GM03348 (cell line): Measurements from ENCODE around the gene CACYBP.

Experiments
- DNase-seq: peaks from one replicate; pipeline ENCODE4 v3.0.0; 2012; ENCODE audit warnings: low spot score

CACYBP gene, protein sequence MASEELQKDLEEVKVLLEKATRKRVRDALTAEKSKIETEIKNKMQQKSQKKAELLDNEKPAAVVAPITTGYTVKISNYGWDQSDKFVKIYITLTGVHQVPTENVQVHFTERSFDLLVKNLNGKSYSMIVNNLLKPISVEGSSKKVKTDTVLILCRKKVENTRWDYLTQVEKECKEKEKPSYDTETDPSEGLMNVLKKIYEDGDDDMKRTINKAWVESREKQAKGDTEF

GRCh38 chr1:174999936-175000696, at the start of gene CACYBP:
Gene CACYBP, plus strand, starts transcription at chr1:174999947. Its CDS starts 234 bp downstream, at chr1:175000181.
- DNase-seq = peak; percentile 44

DNA sequence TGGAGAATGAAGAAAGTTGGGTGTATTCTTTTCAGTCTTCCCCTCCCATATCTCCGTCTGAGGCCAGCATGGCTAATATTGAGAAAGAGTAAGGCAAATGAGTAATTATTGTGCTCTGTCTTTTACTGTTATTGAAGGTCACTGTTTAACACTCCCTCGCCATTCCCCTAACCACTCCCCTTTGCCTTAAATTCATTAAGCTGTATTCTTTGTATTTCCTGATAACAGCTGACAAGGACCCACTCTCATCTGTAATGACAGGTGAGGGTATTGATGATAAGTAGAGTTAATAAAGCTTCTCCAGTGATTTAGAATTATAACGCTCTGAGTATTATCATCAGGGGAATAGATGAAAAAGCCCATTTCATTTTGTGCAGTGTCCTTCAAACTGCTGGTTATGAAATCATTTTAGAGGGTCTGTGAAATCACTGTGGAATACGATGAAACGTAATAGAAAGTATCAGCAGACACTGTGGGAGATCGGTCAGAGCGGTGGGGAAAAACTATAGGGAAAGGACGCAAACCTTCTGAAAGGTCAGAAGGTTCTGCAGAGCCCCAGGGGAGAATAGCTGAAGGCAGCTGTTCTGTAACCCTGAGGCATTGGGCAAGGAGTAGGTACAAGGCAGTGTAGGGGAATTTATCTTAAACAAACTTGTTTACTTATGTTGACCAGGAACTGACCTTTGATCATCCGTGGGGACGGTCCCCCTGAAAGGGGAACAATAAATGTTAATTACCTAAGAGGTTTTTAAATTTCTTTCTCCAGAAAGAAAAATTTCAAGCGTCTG, 46.3 kb upstream of the CACYBP start:
- no peak for DNase-seq

GRCh38 chr1:174954073-174954460, 45.7 kb upstream of the CACYBP start:
- DNase-seq = no peak

DNA sequence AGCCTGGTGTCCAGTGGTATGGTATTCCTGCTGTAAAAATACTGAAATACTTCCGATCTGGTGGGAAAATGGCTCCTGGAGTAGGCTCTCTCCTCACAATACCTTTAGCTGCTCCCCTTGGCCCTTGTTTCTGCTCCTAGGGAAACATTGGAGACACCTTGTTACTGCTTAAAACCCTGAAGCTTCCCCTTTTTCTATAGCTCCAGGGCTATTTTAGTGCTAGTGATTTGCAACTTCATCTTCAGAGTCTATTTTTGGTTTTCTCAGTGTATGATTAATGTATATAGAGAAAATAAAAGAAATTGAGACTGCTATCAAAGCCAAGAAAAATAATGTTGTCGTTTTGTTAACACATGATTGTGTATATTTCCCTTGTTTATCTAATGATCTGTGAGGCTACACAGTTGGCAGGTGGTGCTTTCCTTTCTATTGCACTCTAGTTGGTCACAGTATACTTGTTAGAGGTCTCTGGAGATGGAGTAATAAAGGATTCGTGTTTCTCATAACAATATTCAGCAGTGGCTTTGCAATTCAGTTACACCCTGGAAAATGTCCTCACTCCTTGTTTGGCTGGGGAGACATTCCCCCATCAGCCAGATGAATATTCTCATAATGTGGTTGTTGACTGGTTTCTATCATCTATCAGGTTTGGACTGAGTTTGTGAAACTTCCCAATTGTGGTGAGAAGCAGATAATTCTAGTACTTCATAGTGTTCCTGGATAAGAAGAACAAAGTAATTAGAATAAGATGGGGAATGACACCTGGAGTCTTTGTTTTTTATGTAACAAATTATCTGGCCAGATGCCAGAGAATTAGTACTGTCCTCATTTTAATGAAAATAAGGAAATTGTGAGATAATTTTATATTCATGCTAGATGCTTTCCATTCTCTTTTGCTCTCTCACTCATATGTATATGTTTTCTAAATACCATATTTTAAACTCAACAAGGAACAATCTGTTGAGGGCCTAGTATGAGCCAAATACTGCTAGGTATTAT, 44.8 kb upstream of the CACYBP start:
- DNase-seq = no peak

DNA sequence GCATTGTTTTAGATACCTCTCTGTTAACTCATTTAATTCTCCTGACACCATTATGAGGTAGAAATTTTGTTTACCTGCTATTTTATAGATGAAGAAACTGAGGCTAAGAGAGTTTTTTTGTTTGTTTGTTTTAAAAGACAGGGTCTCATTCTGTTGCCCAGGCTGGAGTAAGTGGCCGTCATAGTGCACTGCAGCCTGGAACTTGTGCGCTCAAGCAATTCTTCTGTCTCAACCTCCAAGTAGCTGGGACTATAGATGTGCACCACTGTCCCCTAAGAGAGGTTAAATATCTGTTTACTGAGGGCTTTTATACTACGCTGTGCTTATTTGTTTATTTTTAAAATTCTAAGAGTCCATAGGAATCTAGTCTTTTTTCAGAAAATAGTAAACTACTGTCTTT, 43.7 kb upstream of the CACYBP start:
- no peak for DNase-seq

GRCh38 chr1:174956976-174957375, 42.8 kb upstream of the CACYBP start:
- no peak for DNase-seq

- no peak for DNase-seq
These were observed 41.9 kb upstream of the CACYBP start for GRCh38 chr1:174957829-174958228.

- no peak for DNase-seq
These were observed 41.4 kb upstream of the CACYBP start for GRCh38 chr1:174958396-174958795.

DNA sequence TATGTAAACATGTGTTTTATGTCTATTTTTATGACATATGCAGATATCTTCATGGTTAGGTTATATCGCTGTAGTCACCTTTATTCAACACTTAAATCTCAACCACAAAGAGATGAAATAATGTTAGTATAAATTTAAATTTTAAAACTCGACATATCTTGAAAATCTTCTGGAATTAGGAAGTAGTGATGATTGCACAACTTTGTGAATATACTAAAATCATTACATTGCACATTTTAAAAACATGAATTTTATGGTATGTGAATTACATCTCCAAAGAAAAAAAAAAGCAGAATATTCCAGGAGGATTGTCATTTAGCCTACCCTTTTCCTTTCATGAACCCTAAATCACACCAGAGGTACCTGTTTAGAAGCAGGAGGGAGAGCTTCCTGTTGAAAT, 39.4 kb upstream of the CACYBP start:
- DNase-seq = no peak

- DNase-seq = no peak
These were observed 36.1 kb upstream of the CACYBP start for GRCh38 chr1:174963529-174964125.

DNA sequence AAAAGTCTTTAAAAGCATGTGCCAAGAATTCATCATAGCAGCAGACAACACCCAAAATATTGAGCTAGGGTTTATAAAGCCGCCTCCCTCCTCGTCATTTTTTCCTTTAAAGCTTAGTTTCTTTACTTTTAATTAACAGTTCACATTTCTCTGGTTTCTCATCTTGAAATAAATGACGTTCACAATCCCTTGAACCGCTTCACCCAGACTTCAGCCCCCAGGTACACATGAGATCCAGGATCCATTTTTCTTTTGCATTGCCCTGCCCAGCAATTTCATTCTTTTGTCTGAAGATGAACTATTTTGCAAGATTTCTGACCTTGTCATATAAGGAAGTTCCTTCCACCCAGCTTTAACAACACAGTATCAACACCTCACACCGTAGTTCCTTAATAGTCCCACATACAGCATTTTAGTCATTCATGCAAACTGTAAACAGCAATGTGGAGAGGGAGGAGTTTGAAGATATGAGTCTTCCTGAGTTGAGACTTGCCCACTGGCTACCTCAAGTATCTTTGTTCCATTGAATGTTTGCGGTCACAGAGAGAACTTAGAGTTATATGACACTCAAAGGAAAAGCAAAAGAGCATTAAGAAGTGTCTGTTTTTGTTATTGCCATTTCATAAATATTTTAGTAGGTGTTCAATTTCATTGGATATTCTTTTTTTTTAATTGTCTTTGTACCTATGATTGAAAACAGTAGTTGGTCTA, 35.3 kb upstream of the CACYBP start:
- DNase-seq = no peak

DNA sequence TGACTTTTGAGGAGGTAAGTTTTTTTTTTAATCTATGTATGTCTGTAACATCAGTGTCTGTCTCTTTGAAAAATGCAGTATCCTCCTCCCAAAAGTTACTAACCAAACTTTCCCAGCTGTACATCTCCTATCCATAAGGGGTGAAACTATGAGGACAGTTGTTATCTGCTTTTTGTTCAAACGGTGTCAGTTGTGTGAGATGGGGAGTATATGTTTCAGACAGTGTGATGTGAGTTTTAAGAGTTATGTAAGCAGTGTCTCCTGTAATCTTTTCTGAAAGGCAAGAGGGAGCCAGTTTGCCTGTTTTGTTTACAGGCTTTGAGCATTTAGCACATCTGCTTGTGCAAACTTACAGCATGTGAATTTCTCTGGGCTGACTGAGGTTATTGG, 34.8 kb upstream of the CACYBP start:
- no peak for DNase-seq

- DNase-seq = no peak
These were observed 34.3 kb upstream of the CACYBP start for GRCh38 chr1:174965362-174966007.

DNA sequence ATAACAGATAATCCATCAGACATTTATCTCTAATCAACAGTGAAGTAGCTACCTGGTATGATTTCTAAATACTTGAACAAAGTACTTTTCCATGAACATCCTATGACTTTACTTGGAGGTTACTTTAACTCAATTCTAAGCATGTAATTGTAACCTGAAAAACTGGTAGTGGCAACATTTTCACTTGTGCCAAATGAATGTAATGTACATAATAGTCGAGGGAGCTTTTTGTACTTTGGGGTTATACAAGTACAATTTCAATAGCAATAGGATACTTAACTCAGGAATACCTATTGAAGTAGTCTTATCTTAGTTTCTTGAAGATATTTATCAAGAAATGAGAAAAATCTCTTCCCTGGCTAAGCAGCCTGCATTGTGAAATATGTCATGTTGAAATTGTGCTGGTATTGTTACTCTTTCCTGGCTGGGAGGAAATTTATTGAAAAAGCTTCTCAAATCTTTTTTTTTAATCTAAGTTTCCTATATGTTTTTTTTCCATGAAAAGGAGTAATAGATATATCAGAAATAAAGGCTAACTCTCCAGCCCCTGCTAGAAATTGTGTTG, 33.7 kb upstream of the CACYBP start:
- no peak for DNase-seq

GRCh38 chr1:174967845-174968705, 31.7 kb upstream of the CACYBP start:
- no peak for DNase-seq

GRCh38 chr1:174968750-174969244, 30.9 kb upstream of the CACYBP start:
- DNase-seq = peak; percentile 48

- DNase-seq = no peak
These were observed 29.8 kb upstream of the CACYBP start for GRCh38 chr1:174969977-174970376.

- no peak for DNase-seq
These were observed 28.3 kb upstream of the CACYBP start for GRCh38 chr1:174971466-174971865.

GRCh38 chr1:174971902-174972301, 27.8 kb upstream of the CACYBP start:
- no peak for DNase-seq
